Measurements from ENCODE around the gene MMEL1. TPM values are rescaled to one million over a fixed set of nuclear protein-coding genes. Genes with fewer than 3 reads are reported as not detected.

The MMEL1 gene
- total and polyA plus RNA-seq, 2 donors (not counting 1 experiment from before 2014, with no cell fraction given): not detected

- Histone ChIP-seq H3K9me3 (ENCODE audit: control extremely low read depth in 1 of 3, control insufficient read depth in 2 of 3, insufficient read depth in 1 of 3, low read length in 2 of 3) (peaks cover 0 to 29% (median 10%) of the 10 kb centered on the region in 3 donors), H3K27me3 (replicated peaks in 1 of 4; ENCODE audit: control extremely low read depth in 1 of 4, control insufficient read depth in 3 of 4, insufficient read depth in 4 of 4, low read length in 3 of 4) (peaks cover 0 to 9% (median 2%) of the 10 kb centered on the region in 4 experiments), H3K4me1 (ENCODE audit: control insufficient read depth in 2 of 2, insufficient read depth in 2 of 2, low read length in 2 of 2) (peaks cover 12 to 17% of the 10 kb centered on the region in 2 donors), H3K79me2 (ENCODE audit: control insufficient read depth, insufficient read depth, low read length) (peaks cover 15% of the 10 kb centered on the region), H2AFZ (ENCODE audit: insufficient read depth, low read depth, low read length, poor library complexity, severe bottlenecking) (no peak overlapping the region), H3K4me2 (replicated peaks; ENCODE audit: low read depth, low read length, poor library complexity, severe bottlenecking) (no peak overlapping the region), H3K9ac (ENCODE audit: low read length) (no peak overlapping the region), H3K4me3 (ENCODE audit: control extremely low read depth in 1 of 5, extremely low read depth in 1 of 5, insufficient read depth in 1 of 5, low read depth in 2 of 5, low read length in 4 of 5) (no peak overlapping the region), H4K20me1 (ENCODE audit: control insufficient read depth, insufficient read depth, low read length, poor library complexity, severe bottlenecking) (peaks cover 13% of the 10 kb centered on the region), H3K27ac (ENCODE audit: low read length in 2 of 2) (no peak overlapping the region), H3K36me3 (replicated peaks in 1 of 2; ENCODE audit: control extremely low read depth in 1 of 2, control insufficient read depth in 1 of 2, extremely low read depth in 1 of 2, insufficient read depth in 2 of 2, low read length in 1 of 2) (no peaks in the 10 kb centered on the region)
- ChIA-PET POLR2A (no interaction called here), CTCF (no interaction called here)
- peaks cover 9% of the 10 kb centered on the region for H3K4me1 Mint-ChIP-seq
- WGBS (ENCODE audit: insufficient coverage): 90% methylated on average over 13 of the region's 16 CpGs
- H3K27ac Mint-ChIP-seq: no peak overlapping the region
- intact Hi-C loops (cut with micrococcal nuclease): no loop called here
- no peaks in the 10 kb centered on the region for H3K27me3 Mint-ChIP-seq
- ATAC-seq (ENCODE audit: low read depth): no peak
- no peaks in the 10 kb centered on the region for H3K9me3 Mint-ChIP-seq (ENCODE audit: insufficient read depth)
- TF ChIP-seq EZH2 (IDR thresholded peaks at IDR 0.05; ENCODE audit: borderline replicate concordance, insufficient read depth, low read depth, low read length, poor library complexity, severe bottlenecking): no peak
- no peak for TF ChIP-seq CTCF (IDR thresholded peaks at IDR 0.05)
- DNase-seq: no peak
- H3K4me3 Mint-ChIP-seq: no peak overlapping the region
Observed at GRCh38 chr1:2638466-2639115, 5.8 kb upstream of the MMEL1 start.

- Mint-ChIP-seq H3K4me1 (peaks cover 6% of the 10 kb centered on the region), H3K4me3 (no peak overlapping the region), H3K27ac (no peak overlapping the region), H3K9me3 (ENCODE audit: insufficient read depth) (no peaks in the 10 kb centered on the region), H3K27me3 (peaks cover 3% of the 10 kb centered on the region)
- TF ChIP-seq CTCF (IDR thresholded peaks at IDR 0.05): no peak
- H3K9me3 ChIP-seq (ENCODE audit: control extremely low read depth in 1 of 3, control insufficient read depth in 2 of 3, insufficient read depth in 1 of 3, low read length in 2 of 3): peaks cover 0 to 29% (median 10%) of the 10 kb centered on the region in 3 donors
- peaks cover 0 to 18% (median 2%) of the 10 kb centered on the region in 4 experiments for H3K27me3 ChIP-seq (replicated peaks in 1 of 4; ENCODE audit: control extremely low read depth in 1 of 4, control insufficient read depth in 3 of 4, insufficient read depth in 4 of 4, low read length in 3 of 4)
- H3K9ac ChIP-seq (ENCODE audit: low read length): no peak overlapping the region
- no peak overlapping the region for H2AFZ ChIP-seq (ENCODE audit: insufficient read depth, low read depth, low read length, poor library complexity, severe bottlenecking)
- H3K36me3 ChIP-seq (replicated peaks in 1 of 2; ENCODE audit: control extremely low read depth in 1 of 2, control insufficient read depth in 1 of 2, extremely low read depth in 1 of 2, insufficient read depth in 2 of 2, low read length in 1 of 2): no peaks in the 10 kb centered on the region
- H4K20me1 ChIP-seq (ENCODE audit: control insufficient read depth, insufficient read depth, low read length, poor library complexity, severe bottlenecking): peaks cover 13% of the 10 kb centered on the region
- WGBS (ENCODE audit: insufficient coverage): 70% methylated on average over 10 of the region's 10 CpGs
- CTCF ChIA-PET: no interaction called here
- POLR2A ChIA-PET: no interaction called here
- H3K4me3 ChIP-seq (ENCODE audit: control extremely low read depth in 1 of 5, extremely low read depth in 1 of 5, insufficient read depth in 1 of 5, low read depth in 2 of 5, low read length in 4 of 5): no peak overlapping the region
- H3K4me2 ChIP-seq (replicated peaks; ENCODE audit: low read depth, low read length, poor library complexity, severe bottlenecking): no peak overlapping the region
- peaks cover 8 to 12% of the 10 kb centered on the region in 2 donors for H3K4me1 ChIP-seq (ENCODE audit: control insufficient read depth in 2 of 2, insufficient read depth in 2 of 2, low read length in 2 of 2)
- ATAC-seq (ENCODE audit: low read depth): no peak
- intact Hi-C loops (cut with micrococcal nuclease): no loop called here
- H3K27ac ChIP-seq (ENCODE audit: low read length in 2 of 2): no peak overlapping the region
- peaks cover 15% of the 10 kb centered on the region for H3K79me2 ChIP-seq (ENCODE audit: control insufficient read depth, insufficient read depth, low read length)
- DNase-seq: no peak
Observed at GRCh38 chr1:2637442-2638145, 4.8 kb upstream of the MMEL1 start.

Data from B cell (primary cell).